B cell (primary cell): ENCODE results near the gene IL25.

ENCODE experiments used
- EZH2 ChIP-seq: IDR thresholded peaks from 2 replicates; pipeline ENCODE4 v1.6.1; 2012; ENCODE audit warnings: borderline replicate concordance, low read depth, mild to moderate bottlenecking, moderate library complexity, low read length; ENCODE audit not compliant: insufficient read depth, poor library complexity, severe bottlenecking
- TF ChIP-seq, protein P1 (sequence below): fragments of 200-600 bp; IDR thresholded peaks from one replicate; pipeline ENCODE4 v1.8.0; 2022; ENCODE audit warnings: antibody characterized with exemption, mild to moderate bottlenecking

DNA sequence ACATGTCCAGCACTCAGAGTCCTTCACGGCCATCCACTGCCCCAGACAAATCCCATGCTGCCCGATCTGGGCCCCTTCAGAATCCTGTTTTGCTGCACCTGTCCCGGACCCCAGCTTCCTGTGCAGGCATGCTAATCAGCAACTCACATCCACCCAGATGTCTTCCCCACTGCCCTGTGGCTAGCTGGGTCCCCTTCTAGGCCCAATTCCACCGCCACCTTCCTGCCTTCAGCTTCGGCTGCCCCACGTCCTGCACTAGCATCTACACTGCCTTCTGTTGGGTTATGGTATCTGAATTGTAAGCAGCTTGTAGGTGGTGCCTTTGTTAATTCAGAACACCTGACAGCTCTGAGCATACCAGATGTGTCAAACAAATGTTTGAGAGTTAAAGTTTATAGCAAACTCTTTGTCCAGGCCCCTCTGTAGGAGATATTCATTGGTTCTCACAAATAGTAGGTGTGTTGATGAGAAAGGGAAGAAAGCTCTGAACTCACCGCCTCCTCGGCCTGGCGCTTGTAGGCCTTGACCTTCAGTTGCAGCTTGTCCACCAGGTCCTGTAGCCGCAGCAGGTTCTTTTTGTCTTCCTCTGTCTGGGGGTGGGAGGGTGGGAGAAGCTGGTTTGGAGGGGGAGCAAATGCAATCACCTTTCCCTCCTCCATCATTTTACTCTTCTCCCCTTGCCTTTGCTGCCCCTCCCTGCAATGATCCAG lies 10.3 kb downstream of the IL25 start:
- TF ChIP-seq, protein P1, sequence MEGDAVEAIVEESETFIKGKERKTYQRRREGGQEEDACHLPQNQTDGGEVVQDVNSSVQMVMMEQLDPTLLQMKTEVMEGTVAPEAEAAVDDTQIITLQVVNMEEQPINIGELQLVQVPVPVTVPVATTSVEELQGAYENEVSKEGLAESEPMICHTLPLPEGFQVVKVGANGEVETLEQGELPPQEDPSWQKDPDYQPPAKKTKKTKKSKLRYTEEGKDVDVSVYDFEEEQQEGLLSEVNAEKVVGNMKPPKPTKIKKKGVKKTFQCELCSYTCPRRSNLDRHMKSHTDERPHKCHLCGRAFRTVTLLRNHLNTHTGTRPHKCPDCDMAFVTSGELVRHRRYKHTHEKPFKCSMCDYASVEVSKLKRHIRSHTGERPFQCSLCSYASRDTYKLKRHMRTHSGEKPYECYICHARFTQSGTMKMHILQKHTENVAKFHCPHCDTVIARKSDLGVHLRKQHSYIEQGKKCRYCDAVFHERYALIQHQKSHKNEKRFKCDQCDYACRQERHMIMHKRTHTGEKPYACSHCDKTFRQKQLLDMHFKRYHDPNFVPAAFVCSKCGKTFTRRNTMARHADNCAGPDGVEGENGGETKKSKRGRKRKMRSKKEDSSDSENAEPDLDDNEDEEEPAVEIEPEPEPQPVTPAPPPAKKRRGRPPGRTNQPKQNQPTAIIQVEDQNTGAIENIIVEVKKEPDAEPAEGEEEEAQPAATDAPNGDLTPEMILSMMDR: no peak
- no peak for TF ChIP-seq EZH2
